Ectodermal cell (in vitro differentiated cells): ENCODE results near the gene ZC3H18.
"Not testable (repeated sequence)": the region's sequence is repeated elsewhere in the genome, so short reads cannot be mapped to it uniquely, and the experiment has no call there.

ENCODE experiments used
- H3K27ac ChIP-seq: 2 replicates; pipeline ENCODE4 v1.7.0; 2013; ENCODE audit warnings: mild to moderate bottlenecking, low read depth, low read length; ENCODE audit not compliant: insufficient read depth, poor library complexity, severe bottlenecking
- H3K27me3 ChIP-seq: 2 replicates; pipeline ENCODE4 v1.7.0; 2013; ENCODE audit warnings: mild to moderate bottlenecking, low read length; ENCODE audit not compliant: insufficient read depth, control insufficient read depth, poor library complexity, severe bottlenecking
- H3K36me3 ChIP-seq: one replicate; pipeline ENCODE4 v1.7.0; 2013; ENCODE audit warnings: low read length; ENCODE audit not compliant: control insufficient read depth, insufficient read depth
- H3K4me1 ChIP-seq: one replicate; pipeline ENCODE4 v1.7.0; 2013; ENCODE audit warnings: low read length; ENCODE audit not compliant: control insufficient read depth, insufficient read depth
- H3K4me3 ChIP-seq: 2 replicates; pipeline ENCODE4 v1.7.0; 2013; ENCODE audit warnings: low read depth, low read length, control low read depth; ENCODE audit not compliant: insufficient read depth
- H3K9me3 ChIP-seq: 2 replicates; pipeline ENCODE4 v1.7.0; 2013; ENCODE audit warnings: mild to moderate bottlenecking, low read length, moderate library complexity; ENCODE audit not compliant: control insufficient read depth
- WGBS, 2 experiments: methylation state at CpG; one replicate each; pipeline ENCODE4 v1.1.7; 2013; ENCODE audit warnings: missing lambda C conversion rate in 2 of 2; 5-methylcytosine and 5-hydroxymethylcytosine counted together

Gene ZC3H18

GRCh38 chr16:88667461-88667860 lies 97.3 kb downstream of the ZC3H18 start:
- no peak overlapping the region for H3K27ac ChIP-seq
- H3K4me1 ChIP-seq = peaks cover 2% of the 10 kb centered on the region
- no peaks in the 10 kb centered on the region for H3K9me3 ChIP-seq
- H3K27me3 ChIP-seq = peaks cover 6% of the 10 kb centered on the region
- H3K36me3 ChIP-seq = no peaks in the 10 kb centered on the region
- 72 to 79% methylated on average over 5 of the region's 5 CpGs for WGBS, 2 experiments
- no peak overlapping the region for H3K4me3 ChIP-seq

GRCh38 chr16:88669493-88669892 lies 99.3 kb downstream of the ZC3H18 start:
- H3K36me3 ChIP-seq, H3K4me3 ChIP-seq, H3K4me1 ChIP-seq, H3K27me3 ChIP-seq, H3K27ac ChIP-seq, H3K9me3 ChIP-seq: not testable (repeated sequence)
- WGBS, 2 experiments = 78 to 94% methylated on average over 6 to 7 of the region's 8 CpGs

GRCh38 chr16:88669980-88670379 lies 99.8 kb downstream of the ZC3H18 start:
- no peaks in the 10 kb centered on the region for H3K9me3 ChIP-seq
- no peak overlapping the region for H3K27ac ChIP-seq
- no peaks in the 10 kb centered on the region for H3K27me3 ChIP-seq
- WGBS, 2 experiments = 93 to 94% methylated on average over 10 of the region's 10 CpGs
- no peak overlapping the region for H3K4me3 ChIP-seq
- H3K36me3 ChIP-seq = no peaks in the 10 kb centered on the region
- peaks cover 5% of the 10 kb centered on the region for H3K4me1 ChIP-seq

GRCh38 chr16:88671806-88672205 lies 101.6 kb downstream of the ZC3H18 start:
- no peaks in the 10 kb centered on the region for H3K27me3 ChIP-seq

GRCh38 chr16:88672776-88673175 lies 102.6 kb downstream of the ZC3H18 start:
- 31 to 32% methylated on average over 11 of the region's 11 CpGs for WGBS, 2 experiments
- no peaks in the 10 kb centered on the region for H3K9me3 ChIP-seq

More at GRCh38 chr16:88671806-88672205, 101.6 kb downstream of the ZC3H18 start:
- WGBS, 2 experiments = 95 to 96% methylated on average over 23 of the region's 23 CpGs
- H3K4me1 ChIP-seq = peaks cover 5% of the 10 kb centered on the region
- no peaks in the 10 kb centered on the region for H3K9me3 ChIP-seq
- H3K27ac ChIP-seq = no peak overlapping the region
- H3K4me3 ChIP-seq = no peak overlapping the region
- H3K36me3 ChIP-seq = no peaks in the 10 kb centered on the region

GRCh38 chr16:88673716-88674379 lies 103.6 kb downstream of the ZC3H18 start:
- Histone ChIP-seq H3K9me3 (no peaks in the 10 kb centered on the region), H3K27me3 (no peaks in the 10 kb centered on the region)
- 92 to 96% methylated on average over 19 of the region's 19 CpGs for WGBS, 2 experiments

More at GRCh38 chr16:88672776-88673175, 102.6 kb downstream of the ZC3H18 start:
- no peak overlapping the region for H3K4me3 ChIP-seq
- H3K4me1 ChIP-seq = peaks cover 5% of the 10 kb centered on the region
- no peak overlapping the region for H3K27ac ChIP-seq
- H3K36me3 ChIP-seq = no peaks in the 10 kb centered on the region
- H3K27me3 ChIP-seq = no peaks in the 10 kb centered on the region

GRCh38 chr16:88676502-88677242 lies 106.5 kb downstream of the ZC3H18 start:
- Histone ChIP-seq H3K27ac (no peak overlapping the region), H3K36me3 (no peaks in the 10 kb centered on the region), H3K4me3 (no peak overlapping the region), H3K4me1 (peaks cover 5% of the 10 kb centered on the region), H3K9me3 (no peaks in the 10 kb centered on the region), H3K27me3 (no peaks in the 10 kb centered on the region)
- 91 to 96% methylated on average over 22 of the region's 22 CpGs for WGBS, 2 experiments

More at GRCh38 chr16:88673716-88674379, 103.6 kb downstream of the ZC3H18 start:
- Histone ChIP-seq H3K36me3 (no peaks in the 10 kb centered on the region), H3K4me1 (peaks cover 5% of the 10 kb centered on the region), H3K27ac (no peak overlapping the region), H3K4me3 (no peak overlapping the region)

- WGBS, 2 experiments = 85 to 88% methylated on average over 12 to 13 of the region's 13 CpGs
- H3K9me3 ChIP-seq = no peaks in the 10 kb centered on the region
These were observed 107.5 kb downstream of the ZC3H18 start for GRCh38 chr16:88677721-88678120.

GRCh38 chr16:88678224-88678979 lies 108.2 kb downstream of the ZC3H18 start:
- H3K27me3 ChIP-seq = no peaks in the 10 kb centered on the region
- no peaks in the 10 kb centered on the region for H3K4me1 ChIP-seq
- no peak overlapping the region for H3K27ac ChIP-seq
- no peaks in the 10 kb centered on the region for H3K9me3 ChIP-seq
- 82% methylated on average over 32 of the region's 32 CpGs for WGBS, 2 experiments
- H3K4me3 ChIP-seq = no peak overlapping the region
- H3K36me3 ChIP-seq = no peaks in the 10 kb centered on the region

More at GRCh38 chr16:88677721-88678120, 107.5 kb downstream of the ZC3H18 start:
- Histone ChIP-seq H3K4me1 (peaks cover under 1% of the 10 kb centered on the region), H3K4me3 (no peak overlapping the region), H3K36me3 (no peaks in the 10 kb centered on the region), H3K27ac (no peak overlapping the region), H3K27me3 (no peaks in the 10 kb centered on the region)

GRCh38 chr16:88680554-88681083 lies 110.4 kb downstream of the ZC3H18 start:
- Histone ChIP-seq H3K4me1 (no peaks in the 10 kb centered on the region), H3K4me3 (no peak overlapping the region), H3K27ac (no peak overlapping the region), H3K27me3 (peaks cover 22% of the 10 kb centered on the region), H3K36me3 (no peaks in the 10 kb centered on the region), H3K9me3 (no peaks in the 10 kb centered on the region)
- WGBS, 2 experiments = 91 to 93% methylated on average over 5 of the region's 5 CpGs
